Stimulated activated naive CD4-positive, alpha-beta T cell (primary cell): ENCODE results near the gene COIL.
"Not testable (repeated sequence)": the region's sequence is repeated elsewhere in the genome, so short reads cannot be mapped to it uniquely, and the experiment has no call there.

Source experiments
- DNase-seq, 6 experiments: peaks; one replicate each; lab custom pipeline; 2025; lab: John Stamatoyannopoulos, UW

COIL gene, protein sequence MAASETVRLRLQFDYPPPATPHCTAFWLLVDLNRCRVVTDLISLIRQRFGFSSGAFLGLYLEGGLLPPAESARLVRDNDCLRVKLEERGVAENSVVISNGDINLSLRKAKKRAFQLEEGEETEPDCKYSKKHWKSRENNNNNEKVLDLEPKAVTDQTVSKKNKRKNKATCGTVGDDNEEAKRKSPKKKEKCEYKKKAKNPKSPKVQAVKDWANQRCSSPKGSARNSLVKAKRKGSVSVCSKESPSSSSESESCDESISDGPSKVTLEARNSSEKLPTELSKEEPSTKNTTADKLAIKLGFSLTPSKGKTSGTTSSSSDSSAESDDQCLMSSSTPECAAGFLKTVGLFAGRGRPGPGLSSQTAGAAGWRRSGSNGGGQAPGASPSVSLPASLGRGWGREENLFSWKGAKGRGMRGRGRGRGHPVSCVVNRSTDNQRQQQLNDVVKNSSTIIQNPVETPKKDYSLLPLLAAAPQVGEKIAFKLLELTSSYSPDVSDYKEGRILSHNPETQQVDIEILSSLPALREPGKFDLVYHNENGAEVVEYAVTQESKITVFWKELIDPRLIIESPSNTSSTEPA

DNA sequence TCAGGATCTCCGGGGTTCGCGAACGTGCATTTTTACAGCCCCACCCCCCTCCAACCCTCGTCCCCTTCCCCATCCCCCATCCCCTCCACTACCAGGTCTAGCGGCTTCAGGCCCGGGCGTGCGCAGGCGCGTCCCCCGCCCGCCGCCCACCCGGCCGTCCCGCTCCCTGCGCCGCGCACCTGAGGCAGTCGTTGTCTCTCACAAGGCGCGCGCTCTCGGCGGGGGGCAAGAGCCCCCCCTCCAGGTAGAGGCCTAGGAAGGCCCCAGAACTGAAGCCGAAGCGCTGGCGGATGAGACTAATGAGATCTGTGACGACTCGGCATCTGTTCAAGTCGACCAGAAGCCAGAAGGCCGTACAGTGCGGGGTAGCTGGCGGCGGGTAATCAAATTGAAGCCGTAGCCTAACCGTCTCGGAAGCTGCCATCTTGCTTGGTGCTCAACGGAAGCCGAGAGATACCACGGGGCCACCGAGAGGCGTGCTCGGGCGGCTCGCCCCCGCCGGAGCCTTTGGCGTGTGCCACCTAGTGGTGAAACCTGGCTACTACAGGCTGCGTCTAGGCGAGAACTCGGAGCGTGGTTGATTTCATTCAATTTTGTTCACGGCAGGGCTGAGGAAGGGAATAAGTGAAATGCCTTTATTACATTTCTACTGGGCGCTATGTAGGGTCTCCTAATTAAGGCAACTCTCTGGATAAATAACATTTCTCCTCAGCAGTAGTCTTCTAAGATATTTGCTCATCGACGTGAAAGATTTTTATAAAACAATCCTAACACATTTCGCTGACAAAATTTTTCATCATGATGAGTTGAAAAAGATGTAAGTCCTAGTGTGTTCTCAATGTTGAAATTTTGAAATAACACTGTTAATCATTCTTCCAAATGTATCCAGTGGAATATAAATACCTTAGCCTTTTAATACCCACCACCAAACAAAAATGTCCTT lies at the start of gene COIL:
Gene COIL (minus strand): TSS at position 455 of the 943 bp plus-strand sequence. CDS start 31 bp downstream, at position 424.
- peak; percentile 86 to 95 (median 88) for DNase-seq

DNA sequence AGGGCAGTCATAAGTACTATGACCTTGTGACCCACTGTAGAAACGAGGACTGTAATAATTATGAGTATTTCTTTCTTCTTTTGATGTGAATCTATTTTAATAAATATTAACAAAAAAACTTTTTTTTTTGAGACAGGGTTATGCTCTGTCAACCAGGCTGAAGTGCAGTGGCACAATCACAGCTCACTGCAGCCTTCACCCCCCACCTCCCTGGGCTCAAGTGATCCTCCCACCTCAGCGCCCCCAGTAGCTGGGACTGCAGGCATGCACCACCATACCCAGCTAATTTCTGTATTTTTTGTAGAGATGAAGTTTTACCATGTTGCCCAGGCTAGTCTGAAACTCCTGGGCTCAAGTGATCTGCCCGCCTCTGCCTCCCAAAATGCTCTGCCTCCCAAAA lies 49.6 kb upstream of the COIL start:
- DNase-seq = no peak

GRCh38 chr17:57009737-57010445 lies 49.0 kb upstream of the COIL start:
- DNase-seq = peak in 5 of 6 experiments; percentile 9 to 53 (median 20)

GRCh38 chr17:57008958-57009357 lies 48.1 kb upstream of the COIL start:
- DNase-seq = no peak

DNA sequence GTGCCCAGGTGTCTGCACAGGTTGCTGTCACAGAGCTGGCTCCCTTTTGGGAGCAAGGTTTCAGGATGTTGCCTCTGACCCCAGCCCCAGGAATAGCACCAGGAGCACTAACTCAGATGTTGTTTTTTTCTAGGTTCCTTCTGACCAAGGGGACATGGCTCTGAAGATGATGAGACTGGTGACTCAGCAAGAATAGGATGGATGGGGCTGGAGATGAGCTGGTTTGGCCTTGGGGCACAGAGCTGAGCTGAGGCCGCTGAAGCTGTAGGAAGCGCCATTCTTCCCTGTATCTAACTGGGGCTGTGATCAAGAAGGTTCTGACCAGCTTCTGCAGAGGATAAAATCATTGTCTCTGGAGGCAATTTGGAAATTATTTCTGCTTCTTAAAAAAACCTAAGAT lies 45.2 kb upstream of the COIL start:
- no peak for DNase-seq

DNA sequence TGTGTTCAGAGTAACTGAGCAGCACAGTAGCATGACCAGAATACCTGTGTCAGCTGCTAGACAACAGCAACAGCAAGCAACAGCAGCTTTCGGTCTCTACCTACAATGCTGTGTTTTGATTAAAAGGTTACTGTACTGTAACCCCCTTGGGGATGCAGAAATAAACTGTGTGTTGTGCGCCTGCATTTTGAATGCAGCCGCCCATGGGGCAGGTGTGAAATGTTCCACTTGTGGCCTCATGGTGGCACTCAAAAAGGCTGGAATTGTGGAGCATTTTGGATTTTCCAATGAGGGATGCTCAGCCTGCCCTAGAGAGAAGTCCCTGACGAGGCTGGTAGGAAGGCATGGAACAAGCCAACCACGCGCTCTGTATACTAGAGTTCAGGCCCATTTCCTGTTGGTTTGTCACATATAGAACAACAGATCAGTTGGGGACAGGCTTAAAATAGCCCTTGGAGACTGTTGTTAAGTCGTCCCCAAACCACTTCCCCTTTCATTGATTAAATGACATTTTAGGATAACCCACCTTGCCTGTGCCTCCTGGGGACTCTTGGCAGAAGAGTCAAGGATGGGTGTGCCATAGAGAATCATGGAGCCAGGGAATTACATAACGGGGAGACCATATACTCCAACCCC lies 44.2 kb upstream of the COIL start:
- DNase-seq = no peak

- DNase-seq = no peak
Observed at GRCh38 chr17:57002904-57003303, 42.1 kb upstream of the COIL start.

GRCh38 chr17:57001541-57001940 lies 40.7 kb upstream of the COIL start:
- DNase-seq = no peak

GRCh38 chr17:56997313-56997712 lies 36.5 kb upstream of the COIL start:
- no peak for DNase-seq

- no peak for DNase-seq
Observed at GRCh38 chr17:56995766-56996165, 34.9 kb upstream of the COIL start.

DNA sequence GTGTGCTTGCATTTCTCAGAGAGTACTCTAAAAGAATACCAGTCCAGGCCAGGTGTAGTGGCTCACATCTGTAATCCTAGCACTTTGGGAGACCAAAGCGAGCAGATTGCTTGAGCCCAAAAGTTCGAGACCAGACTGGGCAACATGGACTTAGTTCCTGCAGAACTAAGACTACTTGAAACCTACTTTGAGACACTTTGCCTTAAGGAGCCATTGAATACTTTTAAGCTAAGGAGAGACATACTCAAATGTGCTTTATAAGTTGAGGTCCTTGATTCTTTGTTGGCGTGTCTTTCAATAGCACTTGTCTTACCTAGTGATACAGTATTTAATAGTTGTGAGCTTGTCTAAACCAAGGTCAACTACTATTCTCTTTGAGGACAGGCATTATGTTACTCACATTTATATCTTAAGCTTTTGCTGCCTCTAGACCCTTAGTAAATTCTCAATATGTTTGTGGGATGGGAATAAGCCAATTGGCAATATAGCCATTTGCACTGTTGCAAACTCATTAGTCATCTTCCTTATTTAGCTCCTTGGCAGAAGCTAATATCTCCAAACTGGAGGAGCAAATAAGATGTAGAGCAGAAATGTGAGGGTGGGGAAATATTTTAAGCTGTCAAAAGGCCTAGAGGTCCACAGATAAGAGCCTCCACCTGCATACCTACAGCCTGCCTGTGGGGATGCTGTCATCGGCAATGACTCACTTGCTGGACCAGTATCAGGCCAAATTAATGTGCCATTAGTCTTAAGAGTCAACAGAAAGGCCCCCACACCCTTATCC lies 33.4 kb upstream of the COIL start:
- DNase-seq = no peak

GRCh38 chr17:56992364-56992763 lies 31.5 kb upstream of the COIL start:
- DNase-seq = no peak

DNA sequence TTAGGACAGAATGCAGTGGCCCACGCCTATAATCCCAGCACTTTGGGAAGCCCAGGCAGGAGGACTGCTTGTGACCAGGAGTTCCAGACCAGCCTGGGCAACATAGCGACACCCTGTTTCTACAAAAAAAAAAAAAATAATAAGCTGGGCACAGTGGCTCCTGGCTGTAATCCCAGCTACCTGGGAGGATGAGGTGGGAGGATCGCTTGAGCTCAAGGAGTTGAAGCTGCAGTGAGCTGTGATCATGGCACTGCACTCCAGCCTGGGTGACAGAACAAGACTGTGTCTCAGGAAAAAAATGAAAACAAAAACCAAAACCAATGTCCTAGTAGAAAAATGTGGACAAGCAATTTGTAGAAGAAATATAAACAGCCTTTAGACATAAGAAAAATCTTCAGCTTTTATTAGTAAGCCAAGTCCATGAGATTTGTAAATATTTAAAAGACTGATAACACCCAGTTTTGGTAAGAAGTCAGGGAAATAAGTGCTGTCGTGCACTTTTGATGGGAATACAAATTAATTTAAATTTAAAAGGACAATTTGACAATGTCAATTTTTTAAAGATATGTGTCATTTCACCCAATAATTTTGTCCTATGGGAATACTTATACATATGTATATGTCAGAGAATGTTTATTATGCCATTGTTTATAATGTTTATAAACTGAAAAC lies 28.2 kb upstream of the COIL start:
- DNase-seq = no peak

- DNase-seq = no peak
Observed at GRCh38 chr17:56987283-56987834, 26.5 kb upstream of the COIL start.

DNA sequence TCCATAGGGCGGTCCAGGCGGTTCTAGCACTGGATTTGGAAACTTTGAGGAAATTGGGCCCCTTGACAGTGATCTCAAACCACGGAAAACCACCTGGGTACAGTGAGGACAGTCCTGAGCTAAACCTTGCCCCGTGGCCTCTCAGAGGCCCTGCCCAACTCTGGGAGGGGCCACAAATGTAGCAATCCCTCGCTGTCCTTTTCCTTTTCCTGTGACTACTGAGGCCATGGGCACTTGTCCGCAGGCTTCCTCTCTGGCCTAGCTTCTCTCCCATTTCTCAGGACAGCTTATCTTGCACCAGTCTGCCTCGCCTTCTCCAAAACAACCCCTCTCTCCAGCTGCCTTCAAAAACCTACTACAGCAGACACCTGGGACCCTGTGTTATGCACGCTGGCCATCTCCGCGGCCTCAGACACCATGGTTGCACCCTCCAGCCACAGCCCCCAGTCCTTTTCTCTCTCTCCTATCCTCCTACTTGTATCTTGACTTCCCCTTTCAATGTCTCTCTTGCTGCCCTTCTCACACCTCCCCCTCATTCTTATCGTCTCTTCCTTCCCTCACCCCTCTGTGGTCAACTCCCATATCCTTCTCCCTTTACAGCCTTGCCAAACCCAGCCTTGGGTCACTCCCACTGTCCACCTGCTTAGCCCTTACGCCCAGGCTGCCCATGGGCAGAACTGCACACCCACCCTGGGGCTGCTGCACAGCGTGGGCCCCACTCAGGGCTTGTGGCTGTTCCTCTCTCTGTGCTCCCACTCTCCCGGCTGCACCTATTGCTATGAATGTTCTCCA lies 24.7 kb upstream of the COIL start:
- DNase-seq = no peak

DNA sequence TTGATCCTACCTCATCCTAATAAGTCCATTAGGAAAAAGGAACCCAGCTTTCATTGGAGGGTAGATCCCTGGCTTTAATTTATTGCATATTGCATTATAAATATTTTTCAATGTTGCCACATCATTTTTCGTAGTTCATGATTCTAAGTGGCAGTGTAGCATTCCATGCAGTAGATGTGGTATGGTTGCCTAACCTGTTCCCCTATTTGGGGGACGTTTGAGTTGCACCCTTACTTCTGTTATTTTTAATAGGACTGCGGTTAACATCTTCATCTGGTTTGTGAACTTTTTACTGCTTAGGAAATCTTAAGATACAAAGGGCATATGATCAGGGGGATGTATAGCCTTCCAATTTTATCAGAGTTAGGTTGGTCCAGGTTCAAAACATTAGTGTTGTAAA lies 22.5 kb upstream of the COIL start:
- no peak for DNase-seq

GRCh38 chr17:56982312-56982711 lies 21.5 kb upstream of the COIL start:
- no peak for DNase-seq

DNA sequence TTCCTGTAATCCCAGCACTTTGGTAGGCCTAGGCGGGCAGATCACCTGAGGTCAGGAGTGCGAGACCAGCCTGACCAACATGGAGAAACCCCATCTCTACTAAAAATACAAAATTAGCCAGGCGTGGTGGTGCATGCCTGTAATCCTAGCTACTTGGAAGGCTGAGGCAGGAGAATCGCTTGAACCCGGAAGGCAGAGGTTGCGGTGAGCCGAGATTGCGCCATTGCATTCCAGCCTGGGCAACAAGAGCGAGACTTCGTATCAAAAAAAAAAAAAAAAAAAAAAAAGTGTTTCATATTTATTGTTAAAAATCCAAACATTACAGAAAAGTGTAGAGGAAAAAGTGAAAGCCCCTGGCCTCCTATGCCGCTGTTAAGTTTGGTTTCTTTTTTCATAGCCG lies 19.7 kb upstream of the COIL start:
- DNase-seq = not testable (repeated sequence)

- DNase-seq = no peak
Observed at GRCh38 chr17:56979091-56979480, 18.2 kb upstream of the COIL start.
